Measurements from ENCODE around the gene GRIK5. TPM values are rescaled to one million over a fixed set of nuclear protein-coding genes. Genes with fewer than 3 reads are reported as not detected.

GRIK5 gene
- total RNA-seq, 2 experiments from 2014 or later, result 0.73 to 0.90 TPM

GRCh38 chr19:41959056-41960053, 110.7 kb downstream of the GRIK5 start, which contains the start of gene RABAC1:
Gene RABAC1, minus strand, starts transcription at chr19:41959321. Its CDS starts 29 bp downstream, at chr19:41959292.
- Mint-ChIP-seq H3K36me3 (peaks cover 2% of the 10 kb centered on the region), H3K27me3 (no peaks in the 10 kb centered on the region), H3K9me3 (no peaks in the 10 kb centered on the region), H3K27ac (peak within 1 kb of the TSS; percentile 82), H3K4me1 (ENCODE audit: low read depth) (peaks cover 14% of the 10 kb centered on the region), H3K4me3 (peak within 1 kb of the TSS; percentile 86)
- CTCF ChIA-PET, result interaction anchor here (0.9 to 4.3 kb wide), 10 partner anchors 13 to 167 kb away, joined by 3 to 31 read pairs (median 10); partner anchors contain the start of gene RPS19
- DNase-seq, result peak; percentile 92
- POLR2A ChIA-PET, result interaction anchor here (0.6 to 2.8 kb wide), 4 partner anchors 14 to 99 kb away, joined by 3 to 17 read pairs (median 6); partner anchors contain the start of gene RPS19
- intact Hi-C loops (cut with micrococcal nuclease), result loop anchor here (1.0 to 2.0 kb wide), 3 partner anchors 25 to 100 kb away; no protein-coding TSS in a partner anchor

GRCh38 chr19:41958367-41959055, 111.5 kb downstream of the GRIK5 start:
- DNase-seq, result peak; percentile 93
- H3K36me3 Mint-ChIP-seq, result peaks cover 2% of the 10 kb centered on the region
- no peaks in the 10 kb centered on the region for H3K27me3 Mint-ChIP-seq
- H3K9me3 Mint-ChIP-seq, result no peaks in the 10 kb centered on the region
- peaks cover 14% of the 10 kb centered on the region for H3K4me1 Mint-ChIP-seq (ENCODE audit: low read depth)
- H3K27ac Mint-ChIP-seq, result peak overlapping the region; percentile 62
- ChIA-PET CTCF (interaction anchor here (0.9 to 4.3 kb wide), 16 partner anchors 12 to 229 kb away, joined by 3 to 31 read pairs (median 4); partner anchors contain the start of genes ERFL and RPS19), POLR2A (interaction anchor here (1.3 to 2.8 kb wide), 5 partner anchors 12 to 98 kb away, joined by 3 to 17 read pairs (median 6); partner anchors contain the start of gene RPS19)
- intact Hi-C loops (cut with micrococcal nuclease), result loop anchor here (1.0 to 2.0 kb wide), 3 partner anchors 24 to 99 kb away; no protein-coding TSS in a partner anchor
- H3K4me3 Mint-ChIP-seq, result peak overlapping the region; percentile 86

GRCh38 chr19:41957838-41958366, 112.1 kb downstream of the GRIK5 start:
- ChIA-PET CTCF (interaction anchor here (0.9 to 4.3 kb wide), 12 partner anchors 11 to 229 kb away, joined by 3 to 31 read pairs (median 4); partner anchors contain the start of genes ERFL and RPS19), POLR2A (interaction anchor here (1.3 to 2.8 kb wide), 5 partner anchors 11 to 98 kb away, joined by 3 to 17 read pairs (median 6); partner anchors contain the start of gene RPS19)
- intact Hi-C loops (cut with micrococcal nuclease), result loop anchor here (2.0 kb wide), 2 partner anchors 23 to 77 kb away; no protein-coding TSS in a partner anchor
- Mint-ChIP-seq H3K4me3 (peak overlapping the region; percentile 86), H3K36me3 (peaks cover 2% of the 10 kb centered on the region), H3K9me3 (no peaks in the 10 kb centered on the region), H3K27ac (peak overlapping the region; percentile 56), H3K4me1 (ENCODE audit: low read depth) (peaks cover 14% of the 10 kb centered on the region), H3K27me3 (no peaks in the 10 kb centered on the region)
- peak; percentile 70 for DNase-seq

GRCh38 chr19:41957161-41957837, 112.7 kb downstream of the GRIK5 start:
- no peak overlapping the region for H3K4me3 Mint-ChIP-seq
- DNase-seq, result no peak
- H3K4me1 Mint-ChIP-seq (ENCODE audit: low read depth), result peaks cover 14% of the 10 kb centered on the region
- no peak overlapping the region for H3K27ac Mint-ChIP-seq
- ChIA-PET CTCF (interaction anchor here (0.7 to 4.3 kb wide), 11 partner anchors 11 to 228 kb away, joined by 3 to 31 read pairs (median 4); partner anchors contain the start of genes ERFL and RPS19), POLR2A (interaction anchor here (1.3 to 2.8 kb wide), 4 partner anchors 11 to 97 kb away, joined by 3 to 17 read pairs (median 6); partner anchors contain the start of gene RPS19)
- H3K36me3 Mint-ChIP-seq, result peaks cover 2% of the 10 kb centered on the region
- no peaks in the 10 kb centered on the region for H3K9me3 Mint-ChIP-seq
- intact Hi-C loops (cut with micrococcal nuclease), result no loop called here
- H3K27me3 Mint-ChIP-seq, result no peaks in the 10 kb centered on the region

GRCh38 chr19:41956621-41957020, 113.4 kb downstream of the GRIK5 start:
- Mint-ChIP-seq H3K4me1 (ENCODE audit: low read depth) (peaks cover 16% of the 10 kb centered on the region), H3K27ac (no peak overlapping the region), H3K4me3 (no peak overlapping the region), H3K9me3 (no peaks in the 10 kb centered on the region), H3K36me3 (peaks cover 2% of the 10 kb centered on the region), H3K27me3 (no peaks in the 10 kb centered on the region)
- ChIA-PET CTCF (interaction anchor here (0.7 to 4.3 kb wide), 6 partner anchors 10 to 164 kb away, joined by 3 to 31 read pairs (median 22); partner anchors contain the start of gene RPS19), POLR2A (interaction anchor here (2.7 kb wide), 1 partner anchor 88 kb away, joined by 6 read pairs; no protein-coding TSS in a partner anchor)
- DNase-seq, result no peak
- intact Hi-C loops (cut with micrococcal nuclease), result no loop called here

- no peak overlapping the region for H3K27ac Mint-ChIP-seq
- H3K27me3 Mint-ChIP-seq, result no peaks in the 10 kb centered on the region
- H3K36me3 Mint-ChIP-seq, result peaks cover 2% of the 10 kb centered on the region
- ChIA-PET CTCF (interaction anchor here (1.3 to 4.3 kb wide), 3 partner anchors 82 to 160 kb away, joined by 4 to 31 read pairs (median 4); no protein-coding TSS in a partner anchor), POLR2A (no interaction called here)
- no peak overlapping the region for H3K4me3 Mint-ChIP-seq
- no peak for DNase-seq
- intact Hi-C loops (cut with micrococcal nuclease), result no loop called here
- no peaks in the 10 kb centered on the region for H3K9me3 Mint-ChIP-seq
- H3K4me1 Mint-ChIP-seq (ENCODE audit: low read depth), result peaks cover 22% of the 10 kb centered on the region
Measured at GRCh38 chr19:41955521-41955920, 114.5 kb downstream of the GRIK5 start.

GRCh38 chr19:41951686-41952172, 118.3 kb downstream of the GRIK5 start:
- ChIA-PET CTCF (interaction anchor here (0.6 to 4.6 kb wide), 14 partner anchors 9 to 158 kb away, joined by 3 to 46 read pairs (median 5); partner anchors contain the start of genes CD79A, CEACAM3 and RPS19), POLR2A (no interaction called here)
- no peak overlapping the region for H3K4me3 Mint-ChIP-seq
- H3K36me3 Mint-ChIP-seq, result peaks cover 2% of the 10 kb centered on the region
- no peaks in the 10 kb centered on the region for H3K27me3 Mint-ChIP-seq
- H3K27ac Mint-ChIP-seq, result no peak overlapping the region
- H3K4me1 Mint-ChIP-seq (ENCODE audit: low read depth), result peaks cover 15% of the 10 kb centered on the region
- no peaks in the 10 kb centered on the region for H3K9me3 Mint-ChIP-seq
- intact Hi-C loops (cut with micrococcal nuclease), result loop anchor here (1.0 kb wide), 1 partner anchor 78 kb away; no protein-coding TSS in a partner anchor
- DNase-seq, result peak; percentile 91

Other genes starting within 250 kb of the GRIK5 start
- gene LYPD4, start 225.5 kb downstream of the GRIK5 start, total RNA-seq, result not detected
- gene DMRTC2, start 225.2 kb downstream of the GRIK5 start, total RNA-seq, result not detected
- 1,000 to 10,000 TPM; 3,181 to 3,314 TPM for gene RPS19, start 210.0 kb downstream of the GRIK5 start, total RNA-seq
- 1 to 10 TPM; 1.5 to 1.6 TPM for gene CD79A, start 192.9 kb downstream of the GRIK5 start, total RNA-seq
- 100 to 1,000 TPM; 298 to 327 TPM for gene ARHGEF1, start 187.0 kb downstream of the GRIK5 start, total RNA-seq
- gene ERFL, start 141.8 kb downstream of the GRIK5 start, total RNA-seq, result 1 to 10 TPM; 1.3 to 2.0 TPM
- gene RABAC1, start 110.9 kb downstream of the GRIK5 start, total RNA-seq, result 10 to 100 TPM; 64.9 to 68.4 TPM
- gene ATP1A3, start 76.0 kb downstream of the GRIK5 start, total RNA-seq, result under 1 TPM; 0.64 to 0.85 TPM
- 10 to 100 TPM; 12.2 to 13.2 TPM for gene ZNF574, start 6.0 kb upstream of the GRIK5 start, total RNA-seq
- gene POU2F2, start 62.2 kb upstream of the GRIK5 start, total RNA-seq, result 10 to 100 TPM; 55.6 to 57.3 TPM
- gene DEDD2, start 147.5 kb upstream of the GRIK5 start, total RNA-seq, result 10 to 100 TPM; 31.3 to 33.4 TPM
- gene ZNF526, start 150.1 kb upstream of the GRIK5 start, total RNA-seq, result 10 to 100 TPM; 12.3 to 14.9 TPM
- 10 to 100 TPM; 36.4 to 37.3 TPM for gene GSK3A, start 172.4 kb upstream of the GRIK5 start, total RNA-seq
- gene ERF, start 184.9 kb upstream of the GRIK5 start, total RNA-seq, result 10 to 100 TPM; 43.1 to 56.5 TPM
- 10 to 100 TPM; 56.9 to 64.2 TPM for gene CIC, start 199.0 kb upstream of the GRIK5 start, total RNA-seq
- gene PRR19, start 231.9 kb upstream of the GRIK5 start, total RNA-seq, result under 1 TPM; 0.61 to 0.81 TPM
- 10 to 100 TPM; 46.6 to 54.7 TPM for gene PAFAH1B3, start 232.4 kb upstream of the GRIK5 start, total RNA-seq
- gene TMEM145, start 243.1 kb upstream of the GRIK5 start, total RNA-seq, result under 1 TPM in 1 of 2 experiments, not detected in 1; 0.29 TPM

All from activated CD4-positive, alpha-beta memory T cell treated with anti-CD3 and anti-CD28 coated beads for 36 hours (primary cell).